GM12801 (cell line): Measurements from ENCODE around the gene RAET1E.

ENCODE experiments used
- CTCF ChIP-seq: IDR thresholded peaks from one replicate; pipeline ENCODE4 v1.5.1; 2011; ENCODE audit warnings: control low read depth; ENCODE audit not compliant: insufficient read length; ENCODE audit errors: extremely low read depth

The RAET1E gene

GRCh38 chr6:149881066-149881766 lies 16.7 kb downstream of the RAET1E start:
- no peak for TF ChIP-seq CTCF

- TF ChIP-seq CTCF = no peak
Observed at GRCh38 chr6:149877659-149878058, 20.3 kb downstream of the RAET1E start.

GRCh38 chr6:149876241-149876933 lies 21.5 kb downstream of the RAET1E start:
- no peak for TF ChIP-seq CTCF

GRCh38 chr6:149872233-149872632 lies 25.7 kb downstream of the RAET1E start:
- TF ChIP-seq CTCF = no peak

- no peak for TF ChIP-seq CTCF
Observed at GRCh38 chr6:149871182-149871581, 26.7 kb downstream of the RAET1E start.

GRCh38 chr6:149869275-149869892 lies 28.5 kb downstream of the RAET1E start:
- TF ChIP-seq CTCF = no peak

GRCh38 chr6:149867876-149868640 lies 29.9 kb downstream of the RAET1E start:
- no peak for TF ChIP-seq CTCF
